ENCODE measurements around the gene EFEMP1. TPM values are rescaled to one million over a fixed set of nuclear protein-coding genes. Genes with fewer than 3 reads are reported as not detected.
"Not testable (repeated sequence)": the region's sequence is repeated elsewhere in the genome, so short reads cannot be mapped to it uniquely, and the experiment has no call there.

Gene EFEMP1
- total and polyA plus RNA-seq, 4 donors, result 112 to 205 (median 159) TPM

DNA sequence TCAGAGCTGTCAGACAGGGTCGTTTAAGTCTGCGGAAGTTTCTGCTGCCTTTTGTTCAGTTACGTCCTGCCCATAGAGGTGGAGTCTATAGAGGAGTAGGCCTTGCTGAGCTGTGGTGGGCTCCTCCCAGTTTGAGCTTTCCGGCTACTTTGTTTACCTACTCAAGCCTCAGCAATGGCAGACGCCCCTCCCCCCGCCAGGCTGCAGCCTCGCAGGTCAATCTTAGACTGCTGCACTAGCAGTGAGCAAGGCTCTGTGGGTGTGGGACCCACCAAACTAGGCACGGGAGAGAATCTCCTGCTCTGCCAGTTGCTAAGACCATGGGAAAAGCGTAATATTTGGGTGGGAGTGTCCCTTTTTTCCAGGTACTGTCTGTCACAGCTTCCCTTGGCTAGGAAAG is 86.5 kb downstream of the EFEMP1 start:
- Histone ChIP-seq H3K4me3 (no peak overlapping the region), H3K27ac (ENCODE audit: low read depth in 1 of 2, low read length in 1 of 2) (no peak overlapping the region), H3K9me3 (ENCODE audit: control insufficient read depth in 4 of 4, insufficient read depth in 3 of 4, low read length in 3 of 4) (peaks cover 0 to 4% (median under 1%) of the 10 kb centered on the region in 4 donors), H3K4me1 (ENCODE audit: control insufficient read depth in 5 of 5, insufficient read depth in 5 of 5, low read length in 5 of 5) (peaks cover 0 to 22% (median 5%) of the 10 kb centered on the region in 5 donors), H3K36me3 (ENCODE audit: control insufficient read depth in 4 of 4, insufficient read depth in 4 of 4, low read length in 4 of 4) (no peaks in the 10 kb centered on the region), H3K9ac (ENCODE audit: insufficient read depth in 1 of 2, low read length in 2 of 2) (no peak overlapping the region), H3K27me3 (ENCODE audit: control insufficient read depth in 3 of 3, insufficient read depth in 3 of 3, low read length in 2 of 3) (peaks cover 0 to 3% (median 0%) of the 10 kb centered on the region in 3 donors)
- TF ChIP-seq, protein P1, sequence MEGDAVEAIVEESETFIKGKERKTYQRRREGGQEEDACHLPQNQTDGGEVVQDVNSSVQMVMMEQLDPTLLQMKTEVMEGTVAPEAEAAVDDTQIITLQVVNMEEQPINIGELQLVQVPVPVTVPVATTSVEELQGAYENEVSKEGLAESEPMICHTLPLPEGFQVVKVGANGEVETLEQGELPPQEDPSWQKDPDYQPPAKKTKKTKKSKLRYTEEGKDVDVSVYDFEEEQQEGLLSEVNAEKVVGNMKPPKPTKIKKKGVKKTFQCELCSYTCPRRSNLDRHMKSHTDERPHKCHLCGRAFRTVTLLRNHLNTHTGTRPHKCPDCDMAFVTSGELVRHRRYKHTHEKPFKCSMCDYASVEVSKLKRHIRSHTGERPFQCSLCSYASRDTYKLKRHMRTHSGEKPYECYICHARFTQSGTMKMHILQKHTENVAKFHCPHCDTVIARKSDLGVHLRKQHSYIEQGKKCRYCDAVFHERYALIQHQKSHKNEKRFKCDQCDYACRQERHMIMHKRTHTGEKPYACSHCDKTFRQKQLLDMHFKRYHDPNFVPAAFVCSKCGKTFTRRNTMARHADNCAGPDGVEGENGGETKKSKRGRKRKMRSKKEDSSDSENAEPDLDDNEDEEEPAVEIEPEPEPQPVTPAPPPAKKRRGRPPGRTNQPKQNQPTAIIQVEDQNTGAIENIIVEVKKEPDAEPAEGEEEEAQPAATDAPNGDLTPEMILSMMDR (IDR thresholded peaks at IDR 0.05; ENCODE audit: control extremely low read depth, extremely low read depth), result no peak
- DNase-seq, result peak in 2 of 3 donors; percentile 23 to 27
- 55% methylated on average over 9 of the region's 9 CpGs for WGBS, 2 donors
- no peak for ATAC-seq (ENCODE audit: insufficient read depth, low FRiP score)

DNA sequence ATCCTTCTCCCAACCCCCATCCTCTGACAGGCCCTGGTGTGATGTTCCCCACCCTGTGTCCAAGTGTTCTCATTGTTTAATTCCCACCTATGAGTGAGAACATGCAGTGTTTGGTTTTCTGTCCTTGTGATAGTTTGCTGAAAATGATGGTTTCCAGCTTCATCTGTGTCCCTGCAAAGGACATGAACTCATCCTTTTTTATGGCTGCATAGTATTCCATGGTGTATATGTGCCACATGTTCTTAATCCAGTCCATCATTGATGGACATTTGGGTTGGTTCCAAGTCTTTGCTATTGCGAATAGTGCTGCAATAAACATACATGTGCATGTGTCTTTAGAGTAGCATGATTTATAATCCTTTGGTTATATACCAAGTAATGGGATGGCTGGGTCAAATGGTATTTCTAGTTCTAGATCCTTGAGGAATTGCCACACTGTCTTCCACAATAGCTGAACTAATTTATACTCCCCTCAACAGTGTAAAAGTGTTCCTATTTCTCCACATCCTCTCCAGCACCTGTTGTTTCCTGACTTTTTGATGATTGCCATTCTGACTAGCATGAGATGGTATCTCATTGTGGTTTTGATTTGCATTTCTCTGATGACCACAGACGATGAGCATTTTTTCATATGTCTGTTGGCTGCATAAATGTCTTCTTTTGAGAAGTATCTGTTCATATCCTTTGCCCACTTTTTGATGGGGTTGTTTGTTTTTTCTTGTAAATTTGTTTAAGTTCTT is 91.7 kb downstream of the EFEMP1 start:
- H3K4me1 ChIP-seq (ENCODE audit: control insufficient read depth in 5 of 5, insufficient read depth in 5 of 5, low read length in 5 of 5), result not testable (repeated sequence)

DNA sequence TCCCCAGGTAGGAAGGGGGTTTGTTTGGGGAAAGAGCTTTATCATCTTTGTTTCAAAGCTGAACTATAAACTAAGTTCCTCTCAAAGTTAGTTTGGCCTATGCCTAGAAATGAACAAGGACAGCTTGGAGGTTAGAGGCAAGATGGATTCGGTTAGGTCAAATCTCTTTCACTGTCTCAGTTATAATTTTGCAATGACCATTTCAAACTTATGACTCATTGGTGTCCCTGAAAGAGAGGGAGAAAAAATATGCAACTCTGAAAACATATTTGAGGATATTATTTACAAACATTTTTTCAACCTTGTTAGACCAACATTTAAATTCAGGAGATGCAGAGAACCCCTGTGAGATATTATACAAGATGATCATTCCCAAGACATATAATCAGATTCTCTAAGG is 95.7 kb downstream of the EFEMP1 start:
- H3K4me1 ChIP-seq (ENCODE audit: control insufficient read depth in 5 of 5, insufficient read depth in 5 of 5, low read length in 5 of 5), result no peaks in the 10 kb centered on the region
- H3K4me3 ChIP-seq, result no peak overlapping the region
- no peaks in the 10 kb centered on the region for H3K36me3 ChIP-seq (ENCODE audit: control insufficient read depth in 4 of 4, insufficient read depth in 4 of 4, low read length in 4 of 4)
- ATAC-seq (ENCODE audit: insufficient read depth, low FRiP score) (no peak), DNase-seq (no peak)
- TF ChIP-seq, protein P1 (IDR thresholded peaks at IDR 0.05; ENCODE audit: control extremely low read depth, extremely low read depth), result no peak
- no peak overlapping the region for H3K27ac ChIP-seq (ENCODE audit: low read depth in 1 of 2, low read length in 1 of 2)
- WGBS, 2 donors, result 45 to 88% methylated on average over 1 of the region's 1 CpG
- H3K27me3 ChIP-seq (ENCODE audit: control insufficient read depth in 3 of 3, insufficient read depth in 3 of 3, low read length in 2 of 3), result no peaks in the 10 kb centered on the region
- H3K9ac ChIP-seq (ENCODE audit: insufficient read depth in 1 of 2, low read length in 2 of 2), result no peak overlapping the region
- peaks cover 0 to 4% (median under 1%) of the 10 kb centered on the region in 4 donors for H3K9me3 ChIP-seq (ENCODE audit: control insufficient read depth in 4 of 4, insufficient read depth in 3 of 4, low read length in 3 of 4)

More for the DNA sequence above, 91.7 kb downstream of the EFEMP1 start:
- 68 to 80% methylated on average over 2 of the region's 2 CpGs for WGBS, 2 donors
- not testable (repeated sequence) for H3K27me3 ChIP-seq (ENCODE audit: control insufficient read depth in 3 of 3, insufficient read depth in 3 of 3, low read length in 2 of 3); H3K9me3 ChIP-seq (ENCODE audit: control insufficient read depth in 4 of 4, insufficient read depth in 3 of 4, low read length in 3 of 4); H3K27ac ChIP-seq (ENCODE audit: low read depth in 1 of 2, low read length in 1 of 2); H3K9ac ChIP-seq (ENCODE audit: insufficient read depth in 1 of 2, low read length in 2 of 2); DNase-seq; H3K4me3 ChIP-seq; ATAC-seq (ENCODE audit: insufficient read depth, low FRiP score); H3K36me3 ChIP-seq (ENCODE audit: control insufficient read depth in 4 of 4, insufficient read depth in 4 of 4, low read length in 4 of 4)

DNA sequence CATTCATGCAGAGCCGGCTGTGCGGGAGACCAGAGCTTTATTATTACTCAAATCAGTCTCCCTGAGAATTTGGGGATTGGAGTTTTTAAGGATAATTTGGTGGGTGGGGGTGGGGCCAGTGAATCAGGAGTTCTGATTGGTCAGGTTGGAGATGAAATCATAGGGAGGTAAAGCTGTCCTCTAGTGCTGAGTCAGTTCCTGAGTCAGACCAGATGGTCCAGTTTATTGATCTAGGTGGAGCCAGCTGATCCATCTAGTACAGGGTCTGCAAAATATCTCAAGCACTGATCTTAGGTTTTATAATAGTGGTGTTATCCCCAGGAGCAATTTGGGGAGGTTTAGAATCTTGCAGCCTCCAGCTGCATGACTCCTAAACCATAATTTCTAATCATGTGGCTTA is 96.2 kb downstream of the EFEMP1 start:
- H3K4me3 ChIP-seq; H3K27ac ChIP-seq (ENCODE audit: low read depth in 1 of 2, low read length in 1 of 2); H3K9ac ChIP-seq (ENCODE audit: insufficient read depth in 1 of 2, low read length in 2 of 2); DNase-seq; ATAC-seq (ENCODE audit: insufficient read depth, low FRiP score); H3K9me3 ChIP-seq (ENCODE audit: control insufficient read depth in 4 of 4, insufficient read depth in 3 of 4, low read length in 3 of 4); H3K36me3 ChIP-seq (ENCODE audit: control insufficient read depth in 4 of 4, insufficient read depth in 4 of 4, low read length in 4 of 4); H3K27me3 ChIP-seq (ENCODE audit: control insufficient read depth in 3 of 3, insufficient read depth in 3 of 3, low read length in 2 of 3); H3K4me1 ChIP-seq (ENCODE audit: control insufficient read depth in 5 of 5, insufficient read depth in 5 of 5, low read length in 5 of 5): not testable (repeated sequence)
- 93 to 94% methylated on average over 2 of the region's 2 CpGs for WGBS, 2 donors

All from lung (tissue), 12 donors.